HG03575 (cell line): ENCODE data around the gene C5orf46.
"Not testable (repeated sequence)": the region's sequence is repeated elsewhere in the genome, so short reads cannot be mapped to it uniquely, and the experiment has no call there.

Experiments
- ATAC-seq: cut with Tn5 transposase; IDR thresholded peaks from one replicate; pipeline ENCODE4 v1.9.1; 2021; ENCODE audit not compliant: unreplicated experiment, insufficient number of reproducible peaks, low FRiP score; ENCODE audit errors: extremely low read depth

Gene C5orf46

DNA sequence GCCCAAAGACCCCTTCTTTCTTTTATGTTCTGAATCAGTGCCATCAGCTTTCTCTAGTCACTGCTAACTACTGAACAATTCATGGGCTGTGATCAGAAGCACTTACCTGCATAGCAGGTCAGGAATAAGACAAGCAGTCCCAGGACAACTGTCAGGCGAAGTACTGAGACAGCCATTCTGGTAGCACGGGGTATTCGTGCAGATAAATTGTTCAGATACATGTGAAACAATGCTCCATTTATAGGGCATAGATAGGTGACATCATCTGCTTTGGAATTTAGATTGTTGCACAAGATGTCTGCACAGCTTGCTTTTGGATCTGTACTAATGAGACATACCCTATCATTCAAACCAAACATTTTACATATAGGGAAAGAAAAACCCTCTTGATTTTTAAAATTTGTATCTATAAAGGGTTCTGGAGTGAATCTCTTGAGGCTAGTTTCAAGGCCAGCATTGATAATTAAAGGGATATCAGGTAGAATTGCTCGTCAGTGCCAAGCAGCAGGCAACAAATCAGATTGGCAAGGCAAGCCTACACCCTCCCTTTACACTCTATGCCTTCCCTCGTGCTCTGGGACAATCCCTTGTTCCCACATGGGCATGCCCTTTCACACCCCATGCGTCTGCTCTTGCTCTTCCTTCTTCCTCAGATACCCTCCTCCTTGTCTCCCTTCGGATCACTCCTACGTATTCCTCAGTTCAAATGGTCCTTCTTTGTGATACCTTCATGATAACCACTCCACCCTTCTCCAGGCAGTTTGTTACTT lies at the start of gene C5orf46:
Gene C5orf46 (minus strand): TSS at position 213 of the 770 bp plus-strand sequence. CDS start 37 bp downstream, at position 176.
- ATAC-seq, result no peak

DNA sequence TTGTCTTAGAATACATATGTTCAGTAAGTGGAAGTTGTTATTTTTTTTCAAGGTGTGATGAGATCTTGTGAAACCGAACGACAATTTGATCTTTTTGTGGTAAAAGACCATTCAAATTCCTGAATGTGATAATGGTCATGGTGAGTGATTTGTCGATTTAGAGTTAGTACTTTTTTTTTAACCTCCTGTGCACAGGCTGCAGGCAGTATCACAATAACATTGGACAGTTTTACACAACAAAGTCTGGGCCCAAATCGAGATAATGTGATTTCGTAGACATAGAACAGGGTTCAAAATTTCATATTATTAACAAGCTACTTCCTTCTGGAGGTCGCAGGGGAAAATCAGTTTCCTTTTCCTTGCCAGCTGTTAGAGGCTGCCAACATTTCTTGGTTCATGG lies 48.6 kb upstream of the C5orf46 start:
- no peak for ATAC-seq

DNA sequence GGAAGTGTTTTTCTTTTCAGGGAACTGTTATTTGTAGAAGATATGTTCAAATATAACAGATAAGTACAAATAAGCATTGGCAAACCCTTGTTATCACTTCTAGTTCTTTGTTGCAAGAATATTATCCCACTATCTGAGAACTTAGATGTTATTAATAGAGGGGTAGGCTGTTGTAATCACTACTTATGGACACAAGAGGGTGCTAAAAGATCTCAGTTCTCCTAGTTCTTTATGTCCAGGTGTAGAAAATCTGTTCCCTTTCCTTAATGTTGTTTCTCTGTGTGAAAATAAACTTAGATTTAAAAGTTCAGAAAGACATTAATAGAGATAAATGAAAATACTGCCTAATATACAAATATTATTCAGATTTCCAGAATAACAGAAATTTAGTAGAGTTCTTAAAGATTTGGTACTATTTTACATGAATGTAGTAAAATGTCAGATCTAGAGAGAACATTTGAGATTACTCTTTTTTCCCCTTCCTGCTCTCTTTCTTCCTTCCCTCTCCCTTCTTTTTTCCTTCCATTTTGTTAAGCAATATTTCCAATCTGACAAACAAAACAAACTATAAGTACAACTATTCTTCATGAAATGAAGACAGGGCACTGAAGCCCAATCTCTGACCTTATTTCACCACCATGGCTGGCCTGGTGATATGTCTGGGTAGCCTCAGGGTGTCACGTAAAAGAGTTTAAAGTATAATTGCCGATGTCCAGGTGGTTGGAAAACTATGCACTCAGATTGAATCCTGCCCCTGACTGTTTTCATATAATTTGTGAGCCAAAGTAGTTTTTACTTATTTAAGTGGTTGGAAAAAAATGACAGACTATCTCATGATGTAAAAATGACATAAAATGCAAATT lies 43.6 kb upstream of the C5orf46 start:
- ATAC-seq, result no peak

DNA sequence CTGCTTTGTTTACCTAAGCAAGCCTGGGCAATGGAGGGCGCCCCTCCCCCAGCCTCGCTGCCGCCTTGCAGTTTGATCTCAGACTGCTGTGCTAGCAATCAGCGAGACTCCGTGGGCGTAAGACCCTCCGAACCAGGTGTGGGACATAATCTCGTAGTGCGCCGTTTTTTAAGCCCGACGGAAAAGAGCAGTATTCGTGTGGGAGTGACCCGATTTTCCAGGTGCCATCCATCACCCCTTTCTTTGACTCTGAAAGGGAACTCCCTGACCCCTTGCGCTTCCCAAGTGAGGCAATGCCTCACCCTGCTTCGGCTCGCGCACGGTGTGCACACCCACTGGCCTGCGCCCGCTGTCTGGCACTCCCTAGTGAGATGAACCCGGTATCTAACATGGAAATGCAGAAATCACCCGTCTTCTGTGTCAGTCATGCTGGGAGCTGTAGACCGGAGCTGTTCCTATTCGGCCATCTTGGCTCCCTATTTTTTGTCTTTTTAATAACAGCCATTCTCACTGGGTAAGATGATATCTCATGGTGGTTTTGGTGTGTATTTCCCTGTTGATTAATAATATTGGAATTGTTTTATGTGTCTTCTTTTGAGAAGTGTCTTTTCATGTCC lies 40.4 kb upstream of the C5orf46 start:
- not testable (repeated sequence) for ATAC-seq

DNA sequence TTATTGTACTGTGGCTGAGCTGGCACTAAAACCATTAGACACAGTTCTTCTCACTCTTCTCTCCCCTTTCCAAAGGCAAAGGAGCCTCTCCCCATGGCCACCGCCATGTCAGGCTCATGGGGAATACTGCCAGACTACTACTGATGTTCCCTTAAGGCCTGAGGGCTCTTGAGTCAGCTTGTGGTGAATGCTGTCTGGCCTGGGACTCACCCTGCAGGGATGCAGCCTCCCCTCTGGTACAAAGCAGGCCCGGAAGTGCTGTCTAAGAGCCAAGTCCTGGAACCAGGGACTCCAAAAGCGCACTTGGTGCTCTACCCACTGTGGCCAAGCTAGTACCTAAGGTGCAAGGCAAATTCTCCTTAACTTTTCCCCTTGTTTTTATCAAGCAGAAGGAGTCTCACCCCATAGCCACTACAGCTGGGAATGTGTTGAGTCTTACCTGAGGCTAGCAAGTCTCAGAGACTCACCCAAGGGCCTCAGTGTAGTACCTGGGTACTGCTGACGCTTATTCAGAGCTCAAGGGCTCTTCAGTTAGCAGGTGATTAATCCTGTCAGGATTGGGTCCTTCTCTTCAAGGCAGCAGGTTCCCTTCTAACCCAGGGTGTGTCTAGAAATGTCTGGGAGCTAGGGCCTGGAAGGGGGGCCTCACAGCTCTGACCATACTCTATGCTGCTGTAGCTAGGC lies 33.2 kb upstream of the C5orf46 start:
- ATAC-seq, result no peak

DNA sequence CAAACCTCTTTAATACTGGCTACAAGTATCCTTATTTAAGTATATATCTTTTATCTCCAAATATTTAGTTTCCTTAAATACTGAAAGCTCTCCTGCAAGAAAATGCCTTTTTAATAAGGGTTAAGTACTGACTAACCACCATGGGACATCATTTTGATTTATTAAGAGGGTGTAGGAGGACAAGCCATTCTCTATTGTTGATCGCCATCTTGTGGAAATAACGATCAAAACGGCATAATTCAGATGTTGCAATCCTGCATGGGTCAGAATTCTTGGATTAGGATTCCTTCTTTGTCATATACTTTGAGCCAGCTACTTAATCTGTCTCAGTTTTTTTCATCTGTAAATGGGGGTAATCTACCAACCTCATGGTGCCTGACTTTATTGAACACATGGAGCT lies 28.7 kb upstream of the C5orf46 start:
- ATAC-seq, result no peak

DNA sequence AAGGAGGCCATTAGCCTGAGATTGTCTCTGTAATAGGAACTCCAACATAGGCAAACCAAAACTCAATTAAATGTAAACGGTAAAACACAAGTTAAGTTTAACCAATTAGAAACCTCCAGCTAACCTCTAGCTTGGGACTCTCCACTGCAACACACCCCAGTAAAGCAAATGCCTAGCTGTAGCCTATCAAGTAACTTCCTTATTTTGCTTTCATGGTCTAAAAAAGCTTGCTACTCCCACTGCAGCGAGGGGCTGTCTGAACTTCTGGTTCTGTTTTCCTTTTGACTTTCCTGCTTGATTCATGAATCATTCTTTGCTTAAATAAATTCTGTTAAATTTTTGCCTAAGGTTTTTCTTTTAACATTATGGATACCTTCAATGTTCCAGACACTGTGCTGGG lies 24.4 kb upstream of the C5orf46 start:
- peak; percentile 70 for ATAC-seq

DNA sequence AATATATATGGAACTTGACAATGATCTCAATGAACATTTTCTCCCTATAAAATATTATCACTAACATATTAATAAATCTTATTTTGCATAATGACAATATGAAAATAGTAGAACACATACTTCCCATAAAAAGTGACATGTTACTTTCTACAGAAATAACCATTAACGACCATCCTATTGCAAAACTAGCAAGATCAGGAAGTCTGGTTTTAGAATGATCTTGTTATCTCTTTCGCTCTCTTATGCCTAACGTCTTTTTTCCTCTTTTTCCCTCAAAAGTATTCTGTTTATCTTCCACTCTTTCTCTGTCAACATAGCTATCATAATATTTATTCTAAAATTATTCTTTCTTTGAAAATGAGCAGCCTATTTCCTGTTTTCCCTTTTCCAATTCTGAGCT lies 21.6 kb upstream of the C5orf46 start:
- ATAC-seq, result no peak

DNA sequence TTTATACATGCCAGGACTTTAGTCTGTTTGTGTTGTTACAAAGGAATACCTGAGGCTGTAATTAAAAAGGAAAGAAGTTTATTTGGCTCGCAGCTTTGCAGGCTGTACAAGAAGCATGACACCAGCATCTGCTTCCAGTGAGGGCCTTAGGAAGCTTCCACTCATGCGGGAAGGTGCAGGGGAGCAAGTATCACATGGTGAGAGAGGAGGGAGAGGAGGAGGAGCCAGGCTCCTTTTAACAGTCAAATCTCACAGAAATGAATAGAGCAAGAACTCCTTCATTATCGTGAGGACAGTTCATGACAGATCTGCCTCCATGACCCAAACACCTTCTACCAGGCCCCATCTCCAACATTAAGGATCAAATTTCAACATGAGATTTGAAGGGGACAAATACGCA lies 18.7 kb upstream of the C5orf46 start:
- ATAC-seq, result no peak

DNA sequence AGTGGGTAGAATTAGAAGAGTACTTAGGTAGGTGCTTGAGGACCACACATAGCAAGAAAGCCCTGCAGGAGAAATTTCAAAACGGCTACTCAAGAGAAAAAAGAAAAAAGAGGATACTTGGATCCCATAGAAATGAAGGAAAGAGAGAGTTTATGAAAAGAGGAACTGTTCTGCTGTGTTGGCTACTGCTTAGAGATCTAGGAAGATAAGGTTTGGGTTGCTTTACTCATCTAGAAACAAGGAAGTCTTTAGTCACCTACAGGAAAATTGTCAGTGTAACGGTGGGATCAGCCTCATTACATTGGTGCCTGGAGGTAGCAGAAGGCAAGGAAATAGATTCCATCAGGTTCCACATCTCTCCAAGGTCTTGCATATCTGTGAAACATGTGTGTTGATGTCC lies 14.8 kb upstream of the C5orf46 start:
- no peak for ATAC-seq

DNA sequence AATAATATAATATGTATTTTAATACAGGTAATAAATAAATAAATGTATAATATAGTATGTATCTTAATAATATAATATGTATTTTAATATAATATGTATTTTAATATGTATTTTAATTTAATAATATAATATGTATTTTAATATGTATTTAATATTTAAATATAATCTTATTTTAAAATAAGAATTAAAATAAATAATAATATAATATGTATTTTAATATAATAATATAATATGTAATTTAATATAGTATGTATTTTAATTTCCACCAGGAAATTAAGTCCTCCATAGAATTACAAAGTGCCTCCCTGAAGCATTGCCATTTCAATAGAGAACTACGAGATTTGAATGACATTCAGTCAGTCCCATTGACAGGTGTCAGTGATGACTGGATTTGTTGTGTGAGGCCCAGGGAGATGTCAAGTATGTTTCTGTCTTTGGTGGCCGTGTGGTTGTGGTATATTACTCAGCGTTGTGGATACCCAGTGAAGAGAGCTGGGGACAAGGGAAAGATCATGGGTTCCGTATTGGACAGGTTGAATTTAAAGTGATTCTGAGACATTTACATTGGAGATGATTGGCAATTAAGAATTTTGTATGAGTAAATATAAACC lies 14.2 kb upstream of the C5orf46 start:
- ATAC-seq, result no peak

DNA sequence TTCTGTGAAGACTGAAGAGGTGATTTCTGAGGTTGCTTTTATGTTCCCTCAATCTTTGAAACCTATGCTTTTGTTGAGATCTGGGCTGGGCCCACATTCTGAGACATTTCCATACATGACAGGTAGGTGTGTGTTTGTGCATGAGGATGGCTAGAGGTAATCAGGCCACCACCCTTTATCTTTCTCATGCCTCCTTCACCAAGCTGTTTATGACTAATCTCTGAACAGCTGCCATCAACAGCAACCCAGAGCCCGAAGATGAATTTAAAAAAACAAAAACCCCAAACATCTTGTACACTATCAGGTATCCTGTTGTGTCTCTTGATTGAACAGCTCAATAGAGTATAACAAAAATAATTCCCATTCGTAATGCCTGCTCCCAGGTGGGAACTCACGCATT lies 12.6 kb upstream of the C5orf46 start:
- no peak for ATAC-seq

DNA sequence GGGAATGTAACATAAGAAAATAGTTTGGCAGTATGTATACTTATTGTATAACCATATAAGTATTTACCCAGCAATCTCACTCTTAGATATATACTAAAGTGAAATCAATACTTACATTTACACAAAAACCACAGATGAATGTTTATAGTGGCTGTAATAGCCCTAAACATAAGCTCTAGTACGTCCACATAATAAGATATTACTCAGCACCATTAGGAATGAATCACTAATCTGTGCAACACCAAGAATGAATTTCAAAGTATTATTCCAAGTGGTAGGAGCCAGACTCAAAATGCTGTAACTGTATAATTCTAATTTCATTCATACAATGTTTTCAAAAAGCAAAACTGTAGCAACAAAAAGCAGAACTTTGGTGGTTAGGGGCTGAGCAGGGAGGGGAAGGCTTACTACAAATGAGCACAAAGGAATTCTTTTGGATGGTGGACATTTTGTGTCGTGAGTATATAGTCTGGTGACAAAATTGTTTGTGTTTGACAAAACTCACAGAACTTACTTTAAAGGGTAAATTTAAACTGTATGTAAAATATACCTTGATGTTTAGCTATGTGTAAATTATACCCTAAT lies 11.9 kb upstream of the C5orf46 start:
- no peak for ATAC-seq

DNA sequence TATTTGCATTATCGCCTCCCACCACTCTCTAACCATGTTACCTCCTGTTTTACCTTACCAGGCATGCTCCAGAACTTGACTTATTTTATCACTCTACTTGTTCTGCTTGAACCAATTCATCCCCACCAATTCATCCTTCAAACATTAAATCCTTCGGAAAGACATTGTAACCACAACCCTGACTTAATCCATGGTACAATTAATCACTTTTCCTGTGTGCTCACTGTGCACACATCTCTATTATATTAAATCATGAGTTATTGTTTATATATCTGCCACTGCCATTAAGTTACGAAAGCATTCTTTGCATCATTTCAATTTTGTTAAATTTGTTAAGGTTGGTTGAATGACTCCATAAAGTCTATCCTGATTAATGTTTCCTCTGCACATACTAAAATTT lies 7.4 kb upstream of the C5orf46 start:
- ATAC-seq, result no peak

DNA sequence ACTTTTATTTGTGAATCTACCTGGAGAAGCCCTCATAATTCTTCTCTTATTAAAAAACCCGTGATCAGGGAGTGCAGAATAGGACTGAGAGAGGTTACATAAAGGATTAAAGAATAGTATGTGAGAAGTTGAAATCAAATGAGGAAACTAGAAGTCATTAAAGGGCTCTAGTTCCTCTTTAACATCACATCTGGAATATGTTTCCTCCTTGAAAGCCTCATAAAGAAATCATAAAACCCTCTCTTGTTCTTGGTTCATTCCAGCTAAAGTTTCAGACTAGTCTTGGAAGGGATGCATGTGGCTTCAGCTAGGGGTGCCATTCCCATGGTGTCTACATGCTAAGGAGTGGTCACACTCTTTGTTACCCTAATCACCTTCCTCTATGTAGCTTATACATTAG lies 5.7 kb upstream of the C5orf46 start:
- ATAC-seq, result no peak

DNA sequence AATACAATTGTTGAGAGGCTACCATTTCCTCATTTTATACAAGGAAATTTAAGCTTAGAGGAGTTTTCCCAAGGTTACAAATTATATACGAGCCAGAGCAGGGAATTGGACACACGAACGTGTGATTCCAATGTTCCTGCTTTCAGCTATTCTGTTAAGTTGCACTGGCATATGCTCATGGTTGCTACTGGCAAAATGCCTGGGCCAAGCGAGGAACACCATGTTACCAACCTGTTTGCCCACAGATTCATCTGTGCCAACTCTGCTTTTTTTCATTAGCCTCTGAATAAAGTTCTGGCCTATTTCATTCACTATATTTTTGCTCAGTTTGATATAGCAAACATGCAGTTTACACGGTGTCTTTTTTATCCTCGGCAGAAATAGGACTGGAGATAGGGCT lies 5.1 kb upstream of the C5orf46 start:
- no peak for ATAC-seq

DNA sequence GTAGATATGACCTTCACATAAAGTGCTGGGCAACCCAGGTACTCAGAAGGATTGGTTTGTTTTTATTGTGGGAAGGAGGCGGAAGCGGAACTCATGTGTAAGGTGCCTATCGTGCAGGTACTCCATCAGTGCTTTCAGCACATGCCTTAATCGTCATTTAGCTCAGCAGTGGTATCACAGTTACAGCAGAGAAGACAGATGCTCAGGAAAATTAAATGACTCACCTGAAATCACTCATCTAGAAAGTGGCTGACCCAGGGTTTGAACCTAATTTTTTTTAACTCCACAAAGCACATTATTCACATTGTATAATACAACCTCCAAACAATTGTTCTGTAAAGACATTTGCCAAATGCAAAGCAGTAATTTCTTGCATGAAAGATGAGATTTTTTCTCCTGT lies 2.2 kb downstream of the C5orf46 start:
- ATAC-seq, result no peak

DNA sequence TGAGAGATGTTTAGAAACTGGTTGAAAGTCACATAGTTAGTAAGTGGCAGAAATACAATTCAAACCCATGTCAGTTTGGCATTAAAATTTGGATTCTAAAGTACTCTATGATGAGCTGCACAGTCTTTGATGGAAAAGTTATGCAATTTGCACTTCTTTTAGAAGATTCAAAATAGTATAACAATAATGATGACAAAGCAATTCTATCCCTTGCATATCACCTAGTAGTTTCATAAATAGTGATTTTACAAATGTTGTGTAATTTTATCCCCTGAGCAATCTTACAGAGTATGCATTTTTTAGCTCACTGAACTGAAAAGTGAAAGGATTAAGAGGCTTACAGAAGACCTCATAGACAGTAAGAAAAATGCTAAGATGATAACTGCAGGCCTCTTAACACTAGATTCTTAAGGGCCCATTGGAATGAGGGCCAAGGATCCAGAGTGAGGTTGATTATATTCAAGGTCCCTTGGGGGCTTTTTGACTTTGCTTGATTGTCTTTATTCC lies 3.7 kb downstream of the C5orf46 start:
- no peak for ATAC-seq
